GM18868 (cell line): ENCODE measurements around the gene GPR55.

Experiments
- ATAC-seq: cut with Tn5 transposase; IDR thresholded peaks from one replicate; pipeline ENCODE4 v1.9.1; 2021; ENCODE audit warnings: mild to moderate bottlenecking, moderate library complexity; ENCODE audit not compliant: unreplicated experiment

The GPR55 gene

GRCh38 chr2:230935130-230935430 is 10.0 kb upstream of the GPR55 start:
- no peak for ATAC-seq

- ATAC-seq = no peak
Observed at GRCh38 chr2:230934231-230935129, 9.4 kb upstream of the GPR55 start.

GRCh38 chr2:230933521-230934180 is 8.6 kb upstream of the GPR55 start:
- no peak for ATAC-seq

- ATAC-seq = no peak
Observed at GRCh38 chr2:230932556-230933511, 7.8 kb upstream of the GPR55 start.

GRCh38 chr2:230931556-230932231 is 6.7 kb upstream of the GPR55 start:
- ATAC-seq = no peak

GRCh38 chr2:230930928-230931555 is 6.0 kb upstream of the GPR55 start:
- no peak for ATAC-seq

- ATAC-seq = no peak
Observed at GRCh38 chr2:230930149-230930780, 5.2 kb upstream of the GPR55 start.

- ATAC-seq = no peak
Observed at GRCh38 chr2:230929381-230930148, 4.5 kb upstream of the GPR55 start.

GRCh38 chr2:230928701-230929380 is 3.8 kb upstream of the GPR55 start:
- ATAC-seq = no peak

- ATAC-seq = no peak
Observed at GRCh38 chr2:230927711-230928341, 2.8 kb upstream of the GPR55 start.

- ATAC-seq = peak; percentile 56
Observed at GRCh38 chr2:230925879-230926765, 1.1 kb upstream of the GPR55 start.

GRCh38 chr2:230925443-230925878 is 419 bp upstream of the GPR55 start:
- ATAC-seq = peak; percentile 13

GRCh38 chr2:230924092-230924469 is 961 bp downstream of the GPR55 start:
- no peak for ATAC-seq

GRCh38 chr2:230922951-230923717 is 1.9 kb downstream of the GPR55 start:
- ATAC-seq = no peak

GRCh38 chr2:230921806-230922595 is 3.0 kb downstream of the GPR55 start:
- no peak for ATAC-seq
